COR-L47 (cell line): Measurements from ENCODE around the gene ATP2B2.

ENCODE experiments used
- DNase-seq: peaks from one replicate; lab custom pipeline; 2025; lab: John Stamatoyannopoulos, UW

ATP2B2 gene

DNA sequence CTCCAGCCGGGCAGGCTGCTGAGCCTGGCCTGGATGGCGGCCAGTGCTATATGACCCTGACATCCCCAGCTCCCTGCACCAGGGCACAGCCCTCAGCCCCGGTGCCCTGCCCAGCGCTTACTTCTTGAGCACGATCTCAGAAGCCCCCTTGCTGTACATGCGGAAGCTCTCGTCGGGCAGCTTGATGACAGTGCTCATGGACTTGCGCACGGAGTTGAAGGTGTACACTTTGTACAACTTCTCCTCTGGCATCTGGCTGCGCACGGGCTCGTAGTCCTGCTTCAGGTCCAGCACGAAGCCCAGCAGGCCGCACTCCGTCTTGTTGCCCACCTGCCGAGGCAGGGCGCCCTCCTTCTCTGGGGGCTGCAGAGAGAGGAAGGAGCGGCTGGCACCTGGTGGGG lies 145.6 kb downstream of the ATP2B2 start:
- no peak for DNase-seq

DNA sequence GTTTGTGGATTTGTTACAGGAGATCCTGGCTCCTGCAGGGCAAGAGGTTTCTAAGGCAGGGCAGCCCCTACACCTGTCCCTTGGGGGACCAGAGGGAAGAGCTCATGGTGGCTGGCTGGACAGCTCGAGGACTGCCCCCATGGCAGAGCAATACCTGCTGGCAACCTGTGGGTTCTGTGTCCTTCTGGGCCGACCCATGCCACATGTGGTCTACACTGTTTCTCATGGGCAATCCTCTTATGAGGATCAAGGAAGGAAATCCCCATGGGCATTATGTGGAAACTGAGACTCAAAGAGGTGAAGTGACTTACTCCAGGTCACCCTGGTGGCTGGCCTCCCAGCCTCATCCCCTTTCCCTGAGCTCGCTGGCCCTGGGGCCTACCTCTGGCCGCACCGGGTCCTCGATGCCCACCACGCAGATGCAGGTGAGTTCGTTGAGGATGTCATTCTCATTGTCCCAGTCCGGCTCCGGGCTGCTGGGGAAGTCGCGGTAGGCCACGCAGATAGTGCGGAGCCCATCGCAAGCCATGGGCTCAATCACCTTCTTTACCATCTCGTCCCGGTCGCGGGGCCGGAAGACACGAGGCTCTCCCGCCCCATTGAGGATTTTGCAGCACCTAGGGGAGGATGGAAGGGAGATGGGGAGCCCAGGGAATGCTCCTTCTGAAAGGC lies 146.9 kb downstream of the ATP2B2 start:
- DNase-seq = no peak

DNA sequence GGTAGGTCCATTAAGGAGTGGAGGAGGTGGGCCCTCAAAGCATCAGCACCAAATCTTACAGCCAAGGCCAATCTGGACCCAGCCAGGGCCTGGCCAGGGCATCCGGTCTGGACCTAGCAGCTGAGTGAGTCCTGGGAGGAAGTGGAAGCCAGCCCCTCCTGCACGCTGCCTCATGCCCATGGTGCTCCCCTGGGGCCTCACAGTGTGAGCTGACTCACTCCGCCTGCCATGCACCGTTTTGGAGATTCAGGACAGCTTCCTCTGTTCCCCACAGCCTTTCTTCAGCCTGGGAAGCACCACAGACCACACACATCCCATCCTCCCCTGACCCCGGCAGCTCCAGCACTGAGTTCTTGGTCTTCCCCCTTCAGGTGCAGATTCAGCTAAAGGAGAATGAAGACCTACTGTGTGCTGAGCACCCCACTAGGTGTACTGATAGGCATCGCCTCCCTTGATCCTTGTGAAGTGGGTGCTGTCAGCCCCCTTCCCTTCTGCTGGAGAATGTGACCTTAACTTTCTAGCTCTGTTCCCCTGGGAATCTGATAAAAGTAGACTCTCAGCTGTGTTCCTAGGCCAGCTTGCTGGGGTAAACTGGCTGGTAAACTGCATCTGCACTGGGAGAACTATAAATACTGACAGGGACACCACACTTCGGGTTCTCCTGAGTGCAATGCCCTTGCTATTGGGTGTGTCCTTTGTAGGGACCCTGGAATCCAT lies 147.6 kb downstream of the ATP2B2 start:
- no peak for DNase-seq

DNA sequence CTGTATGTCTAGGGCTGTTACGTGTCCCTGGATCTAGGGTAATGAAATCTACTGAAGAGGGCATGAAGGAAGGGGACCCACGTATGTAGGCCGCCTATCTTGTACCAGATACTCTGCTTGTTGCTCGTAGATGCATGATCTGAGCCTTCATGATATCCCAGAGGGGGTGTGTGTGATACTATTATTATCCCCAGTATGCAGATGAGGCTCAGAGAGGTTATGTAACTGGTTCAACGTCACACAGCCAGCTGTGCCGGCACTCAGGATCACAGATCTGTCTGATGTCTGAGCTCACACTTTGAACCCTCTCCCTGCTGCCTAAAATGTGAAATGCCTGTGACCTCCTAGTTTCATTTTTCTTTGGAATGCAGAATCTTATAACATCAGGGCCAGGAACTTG lies 148.3 kb downstream of the ATP2B2 start:
- no peak for DNase-seq

DNA sequence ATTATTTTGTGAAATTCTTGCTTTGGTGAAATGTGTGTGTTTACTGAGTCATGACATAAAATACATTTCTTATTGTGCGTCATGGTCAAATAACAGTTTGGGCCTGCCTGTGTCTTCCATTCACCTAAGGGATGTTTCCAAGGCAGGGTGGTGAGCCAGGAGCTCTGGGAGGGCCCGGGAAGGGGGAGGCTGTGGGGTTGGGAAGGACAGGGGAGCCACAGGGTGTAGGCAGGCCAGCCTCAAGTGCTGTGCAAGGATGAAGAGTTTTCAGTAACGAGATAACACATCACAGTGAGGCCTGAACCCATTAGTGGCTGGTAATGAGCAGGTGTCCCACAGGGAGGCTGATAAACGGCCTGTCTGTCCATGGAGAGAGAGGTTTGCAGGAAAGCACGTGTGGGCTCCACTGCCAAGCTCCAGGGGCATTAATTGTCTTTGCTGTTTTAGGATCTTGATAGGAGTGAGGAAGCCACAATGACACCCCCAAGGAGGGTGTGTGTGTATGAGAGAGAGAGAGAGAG lies 148.9 kb downstream of the ATP2B2 start:
- no peak for DNase-seq

DNA sequence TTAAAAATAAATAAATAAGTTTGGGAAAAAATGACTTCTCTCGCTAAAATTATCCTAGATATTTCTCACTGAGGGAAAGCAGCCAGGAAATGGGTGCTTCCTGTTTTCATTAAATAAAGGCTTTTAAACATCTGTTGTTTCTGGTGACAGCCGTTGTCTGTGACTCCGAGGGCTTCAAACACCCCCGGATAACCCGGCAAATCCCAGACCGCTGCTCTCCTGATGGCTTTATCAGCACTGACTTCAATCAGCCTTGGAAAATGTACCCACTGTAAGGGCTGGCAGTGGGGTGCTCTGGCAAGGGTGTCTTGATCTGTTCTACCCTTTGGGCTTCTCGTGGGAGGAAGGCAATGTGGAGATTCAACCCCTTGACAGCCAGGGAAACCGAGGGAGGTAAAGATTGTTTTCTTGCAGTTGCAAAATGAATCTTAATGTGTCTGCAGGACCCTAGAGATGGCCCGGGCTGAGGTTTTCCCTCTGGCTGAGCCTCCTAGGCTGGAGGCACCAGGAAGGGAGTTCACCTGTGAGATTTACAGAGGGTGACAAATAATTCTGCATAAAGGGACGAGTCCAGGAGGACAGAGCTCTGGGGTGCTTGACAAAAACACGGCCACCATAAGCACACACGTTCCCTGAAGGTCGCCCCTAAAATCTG lies 150.9 kb downstream of the ATP2B2 start:
- DNase-seq = no peak

DNA sequence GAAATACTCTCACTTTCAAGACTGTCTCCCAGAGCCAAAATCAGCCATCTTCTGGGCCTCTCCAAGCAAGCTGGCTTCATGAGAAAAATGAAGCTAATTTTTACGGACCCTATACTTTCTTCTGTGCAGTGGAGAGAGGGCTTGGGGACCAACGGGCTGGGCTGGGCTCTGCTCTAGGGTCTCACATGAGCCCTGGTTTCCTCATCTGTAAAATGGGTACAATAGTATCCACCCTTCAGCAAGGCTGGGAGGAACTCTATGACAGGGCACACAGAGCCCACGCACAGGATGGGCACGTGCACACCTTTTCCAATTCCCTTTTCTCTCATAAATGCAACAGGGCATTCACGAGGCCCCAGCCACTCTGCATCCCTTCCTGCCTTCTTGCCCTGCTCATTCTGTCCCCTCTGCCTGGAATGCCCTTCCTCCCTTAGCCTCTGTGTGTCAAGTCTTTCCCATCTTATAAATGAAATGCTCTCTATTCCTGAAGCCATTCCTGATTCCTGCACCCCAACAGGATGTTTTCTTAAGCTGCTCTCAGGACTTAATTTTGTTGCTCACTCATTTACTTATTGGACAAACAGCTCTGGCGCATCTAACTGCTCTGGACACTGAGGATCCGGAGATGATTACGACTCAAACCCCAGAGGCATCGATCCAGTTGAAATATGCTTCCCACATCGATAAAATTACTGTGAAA lies 151.6 kb downstream of the ATP2B2 start:
- DNase-seq = no peak

DNA sequence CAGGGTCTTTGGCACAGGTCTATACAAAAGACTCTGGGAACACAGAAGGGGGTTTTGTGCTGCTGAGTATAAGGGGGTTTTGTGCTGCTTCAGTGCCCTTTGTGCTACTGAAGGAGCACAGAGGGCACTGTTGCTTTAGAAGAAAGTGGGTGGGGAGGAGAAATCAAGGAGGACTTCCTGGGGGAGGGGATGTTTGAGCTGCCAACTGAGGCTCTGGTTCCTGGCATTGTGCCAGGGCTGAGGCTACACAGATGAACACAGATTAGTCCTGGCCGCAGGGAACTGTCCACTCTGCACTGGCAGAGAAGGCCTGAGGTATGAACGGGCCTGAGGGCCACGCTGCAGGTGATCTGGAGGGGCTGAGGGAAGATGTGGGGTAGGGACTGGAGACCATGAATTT lies 152.2 kb downstream of the ATP2B2 start:
- DNase-seq = no peak

DNA sequence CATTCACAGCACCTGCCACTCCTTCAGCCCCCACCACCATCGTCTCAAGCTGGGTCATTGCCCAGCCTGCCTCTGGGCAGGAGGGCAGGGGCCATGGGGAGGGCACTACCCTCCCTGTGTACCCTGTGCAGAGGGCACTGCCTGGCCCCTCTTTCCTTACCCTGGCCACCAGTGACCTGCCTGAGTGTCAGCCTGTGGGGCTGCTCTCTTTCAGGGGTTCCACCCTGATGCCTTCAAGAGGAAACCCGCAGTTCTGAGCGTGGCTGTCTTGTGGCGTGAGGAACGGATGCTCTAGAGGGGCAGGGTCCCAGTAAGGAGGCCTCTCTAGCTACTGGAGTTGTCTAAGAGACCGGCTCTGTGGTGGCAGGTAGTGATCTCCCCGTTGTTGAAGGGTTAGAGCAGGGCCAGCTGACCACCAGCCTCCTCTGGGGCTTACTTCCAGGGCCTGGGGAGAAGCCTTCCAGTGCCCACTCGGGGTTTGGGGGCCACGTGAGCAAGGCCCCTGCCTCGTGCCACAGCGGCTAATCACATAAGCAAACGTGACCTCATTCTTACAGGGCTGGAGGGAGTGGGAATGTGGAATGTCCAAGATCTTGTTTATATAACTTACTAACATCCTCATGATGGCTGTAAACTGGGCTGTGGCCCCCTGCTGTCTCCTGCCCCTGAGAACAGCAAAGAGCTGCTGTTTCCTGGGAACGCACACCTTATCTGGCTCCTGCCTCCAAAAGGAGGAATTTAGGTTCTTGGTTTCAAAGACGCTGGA lies 153.1 kb downstream of the ATP2B2 start:
- no peak for DNase-seq

DNA sequence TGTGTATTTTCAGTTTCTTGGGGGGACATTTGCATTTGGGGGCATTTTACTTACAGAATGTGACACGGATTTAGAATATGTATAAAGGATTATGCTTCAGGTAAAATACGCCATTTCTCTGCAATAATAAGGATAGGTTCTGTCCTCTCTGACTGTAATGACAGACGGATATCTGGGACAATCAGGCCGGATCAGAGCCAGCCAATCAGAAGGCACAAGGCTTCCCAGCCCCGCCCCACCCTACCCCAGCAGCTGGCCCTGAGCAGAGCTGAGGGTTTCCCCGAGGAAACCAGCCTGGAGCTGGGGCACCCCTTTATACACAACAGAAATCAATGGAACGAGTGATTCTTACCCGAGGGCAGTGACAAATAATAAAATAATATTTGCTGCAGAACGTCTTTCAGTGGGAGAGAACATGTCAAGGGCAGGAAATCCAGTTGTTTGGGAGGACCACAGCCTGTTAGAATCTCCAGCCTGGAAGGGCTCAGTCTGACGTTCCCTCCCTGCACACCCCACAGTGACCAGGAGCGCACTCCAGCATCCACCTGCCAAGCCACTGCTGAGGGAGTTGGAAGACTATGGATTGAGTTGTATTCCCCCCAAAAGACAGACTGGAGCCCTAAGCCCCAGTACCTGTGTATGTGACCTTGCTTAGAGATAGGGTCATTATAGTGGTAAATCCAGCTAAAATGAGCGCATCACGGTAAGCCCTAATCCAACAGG lies 154.2 kb downstream of the ATP2B2 start:
- no peak for DNase-seq

DNA sequence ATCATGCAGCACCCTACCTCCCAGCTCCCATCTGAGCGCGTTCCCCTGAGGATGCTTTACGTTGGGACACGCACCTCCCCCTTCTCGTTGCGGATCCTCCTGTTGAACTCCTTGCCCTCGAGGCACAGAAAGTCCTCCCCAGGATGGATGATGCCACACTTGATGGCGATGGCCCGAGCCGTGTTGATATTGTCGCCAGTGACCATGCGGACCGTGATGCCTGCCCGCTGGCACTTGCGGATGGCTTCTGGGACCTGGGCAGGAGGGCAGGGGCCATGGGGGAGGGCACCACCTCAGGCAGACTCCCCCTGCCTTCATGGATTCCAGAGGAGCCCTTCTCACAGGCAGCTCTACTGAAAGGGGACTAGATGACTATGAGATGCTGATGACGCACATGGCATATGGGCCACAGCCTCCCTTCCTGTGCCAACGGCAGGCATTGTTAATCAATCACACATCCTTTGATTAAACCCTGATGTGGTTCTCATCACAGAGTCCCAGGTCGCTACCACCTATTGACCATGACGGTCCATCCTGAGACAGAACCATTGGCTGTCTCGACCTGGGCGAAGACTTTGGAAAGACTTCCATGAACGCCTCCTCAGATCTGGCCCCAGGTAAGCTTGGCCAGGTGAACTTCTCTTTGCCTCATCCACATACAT lies 154.9 kb downstream of the ATP2B2 start:
- no peak for DNase-seq

DNA sequence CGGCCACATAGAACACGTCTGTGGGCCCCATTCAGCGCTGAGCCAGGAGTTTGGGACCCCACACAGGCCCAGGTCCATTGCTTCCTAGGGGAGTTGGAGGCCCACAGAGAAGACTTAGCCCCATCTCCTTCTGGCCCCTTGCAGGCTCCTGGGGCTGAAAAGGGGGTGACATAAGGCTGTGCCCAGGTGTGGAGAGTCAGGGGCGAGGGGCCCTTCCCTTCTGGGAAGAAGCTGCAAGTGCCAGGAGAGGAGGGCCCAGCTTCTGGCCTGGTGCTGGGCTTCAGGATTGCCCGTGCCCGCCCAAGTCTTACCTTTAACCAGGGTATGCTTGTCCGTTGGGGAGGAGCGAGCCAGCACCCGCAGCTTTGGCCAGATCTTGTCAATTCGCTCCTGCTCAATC lies 155.6 kb downstream of the ATP2B2 start:
- no peak for DNase-seq

DNA sequence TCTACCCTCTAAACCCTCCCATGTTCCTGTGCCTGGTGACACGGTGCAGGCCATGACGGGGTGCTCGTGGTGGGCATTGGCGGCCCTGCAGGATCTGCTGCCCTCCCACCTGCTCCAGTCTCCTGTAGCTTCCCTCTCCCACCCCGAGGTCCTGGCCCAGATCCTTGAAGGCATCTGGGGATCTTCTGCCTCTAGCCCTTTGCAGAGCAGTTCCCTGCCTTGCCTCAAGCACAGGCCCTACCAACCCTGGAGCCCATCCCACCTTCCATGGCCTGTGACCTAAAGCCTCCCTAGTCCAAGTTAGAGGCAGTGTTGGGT lies 157.0 kb downstream of the ATP2B2 start:
- no peak for DNase-seq

DNA sequence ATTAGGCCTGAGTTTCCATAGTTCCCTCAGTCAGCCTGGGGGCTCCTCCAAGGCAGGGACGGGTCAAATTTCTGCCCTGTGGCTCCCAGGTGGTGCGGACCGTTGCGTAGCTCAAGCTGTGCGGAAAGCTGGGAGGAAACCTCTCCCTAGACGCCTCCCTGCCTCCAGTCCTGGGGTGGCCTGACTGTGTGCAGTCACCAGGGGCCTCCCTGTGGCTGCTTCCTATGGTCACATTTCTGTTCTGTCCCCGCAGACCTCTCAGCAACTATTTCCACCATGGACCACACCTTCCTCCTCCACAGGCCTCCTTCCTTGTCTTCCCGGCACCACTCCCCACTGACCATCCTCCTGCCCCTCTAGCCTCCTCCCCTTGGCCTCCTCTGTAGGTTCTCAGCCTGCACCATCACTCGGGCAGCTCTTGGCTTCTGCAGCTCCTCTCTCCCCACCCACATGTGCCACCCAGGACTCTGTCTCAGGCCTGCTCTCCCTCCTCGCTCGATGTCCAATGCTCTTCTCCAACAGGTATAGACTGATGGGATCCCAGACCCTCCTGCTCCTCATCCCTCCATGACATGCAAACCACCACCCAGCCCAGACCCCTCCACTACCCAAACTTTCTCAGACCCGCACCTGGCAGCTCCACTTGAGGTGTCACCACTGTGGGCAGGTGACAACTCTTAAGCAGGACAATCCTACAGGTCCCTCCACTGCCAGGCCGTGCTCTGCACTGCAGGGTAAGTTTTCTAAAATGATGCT lies 157.6 kb downstream of the ATP2B2 start:
- no peak for DNase-seq

DNA sequence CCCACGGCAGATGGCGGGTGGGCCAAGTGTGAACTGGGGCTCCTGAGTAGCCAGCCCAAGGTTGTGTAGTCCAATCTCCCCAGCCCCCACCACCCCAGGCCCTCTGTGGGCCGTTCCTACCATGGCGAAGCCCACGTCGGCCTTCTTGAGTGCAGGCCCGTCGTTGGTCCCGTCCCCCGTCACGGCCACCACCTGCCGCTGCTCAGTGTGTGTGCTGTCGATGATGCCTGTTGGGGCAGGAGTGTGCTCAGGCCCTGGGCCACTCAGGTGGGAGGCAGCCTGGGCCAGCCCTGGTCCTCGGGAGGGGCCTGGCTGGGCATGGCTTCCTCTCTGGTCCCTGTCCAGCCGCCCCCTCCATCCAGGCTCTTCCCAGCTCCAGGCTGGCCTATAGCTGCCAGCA lies 159.5 kb downstream of the ATP2B2 start:
- DNase-seq = no peak

DNA sequence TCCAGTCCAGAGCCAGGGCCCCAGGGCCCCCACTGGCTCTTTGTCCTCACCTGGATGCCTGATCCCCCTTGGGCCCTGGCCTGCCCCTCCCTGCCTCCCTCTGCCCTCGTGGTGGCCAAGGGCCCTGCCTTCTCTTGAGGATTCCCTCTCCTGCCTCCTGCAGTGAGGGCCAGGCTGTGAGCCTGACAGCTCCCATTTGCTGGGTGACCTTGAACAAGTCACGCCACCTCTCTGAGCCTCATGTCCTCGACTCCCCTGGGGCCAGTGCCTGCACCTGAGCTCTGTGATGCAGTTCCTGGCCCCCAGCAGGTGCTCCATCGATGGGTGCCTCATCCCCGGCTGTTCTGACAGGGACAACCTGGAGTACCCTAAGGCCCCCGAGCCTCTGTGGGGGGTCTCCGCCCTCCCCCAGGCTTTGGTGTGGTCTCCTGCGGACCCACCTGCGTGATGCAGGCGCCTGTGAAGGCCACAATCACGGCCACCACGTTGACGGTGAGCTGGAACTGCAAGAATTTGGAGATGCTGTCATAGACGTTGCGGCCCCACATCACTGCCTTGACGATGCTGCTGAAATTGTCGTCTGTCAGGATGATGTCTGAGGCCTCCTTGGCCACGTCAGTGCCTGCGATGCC lies 160.3 kb downstream of the ATP2B2 start:
- DNase-seq = no peak

DNA sequence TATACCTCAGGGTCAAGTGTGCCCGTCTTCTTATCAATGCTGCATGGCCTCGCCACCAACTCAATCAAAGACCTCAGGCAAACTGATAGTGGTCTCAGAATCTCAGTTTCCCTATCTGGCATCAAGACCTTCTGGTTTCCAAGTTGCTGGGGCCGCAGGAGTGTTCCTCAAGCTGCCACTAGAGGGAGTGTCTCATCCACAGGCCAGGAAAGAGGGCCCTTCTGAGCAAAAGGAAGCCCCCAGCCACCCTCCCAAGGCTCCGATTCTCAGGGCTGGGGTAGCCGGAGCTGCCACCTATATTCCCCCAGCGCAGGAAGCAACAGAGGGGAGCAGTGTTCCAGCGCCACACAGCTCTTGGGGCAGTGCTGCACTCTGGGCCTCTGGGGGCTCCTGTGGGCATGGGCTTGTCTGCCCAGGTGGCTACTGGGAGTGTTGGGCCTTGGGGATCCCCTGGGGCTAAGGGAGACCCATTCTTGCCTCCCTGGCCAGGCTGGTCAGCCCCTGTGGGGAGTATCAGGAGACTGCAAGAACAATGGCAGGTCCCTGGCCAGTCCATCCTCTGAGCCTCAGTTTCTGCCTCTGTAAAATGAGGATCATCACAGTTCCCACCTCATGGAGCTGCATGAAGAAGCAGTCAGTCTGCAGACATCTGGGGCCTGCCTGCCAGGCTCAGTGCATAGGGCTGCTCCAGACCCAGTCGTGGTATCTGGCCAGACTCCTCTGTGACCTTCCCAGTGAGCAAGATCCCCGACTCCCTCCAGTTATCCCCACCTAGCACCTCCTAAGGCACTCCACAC lies 161.0 kb downstream of the ATP2B2 start:
- DNase-seq = no peak

DNA sequence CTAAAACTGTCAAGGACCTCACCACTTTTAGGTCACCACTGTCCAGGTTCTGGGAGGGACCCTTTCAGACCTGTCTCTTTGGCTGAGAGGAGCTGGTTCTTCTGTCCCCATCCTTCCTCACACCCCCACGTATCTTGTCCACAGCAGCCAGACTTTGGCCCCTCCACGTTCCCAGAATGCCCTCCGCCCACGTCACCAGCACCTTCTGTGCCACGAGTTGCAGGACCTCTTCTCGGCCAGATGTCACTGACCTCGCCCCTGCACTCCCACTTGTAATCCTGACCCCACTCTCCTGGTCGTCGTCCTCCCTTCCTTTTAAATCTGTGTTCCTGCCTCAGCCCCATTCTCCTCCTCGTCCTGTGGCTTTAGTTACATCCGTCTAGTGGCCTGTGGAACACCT lies 161.9 kb downstream of the ATP2B2 start:
- no peak for DNase-seq

DNA sequence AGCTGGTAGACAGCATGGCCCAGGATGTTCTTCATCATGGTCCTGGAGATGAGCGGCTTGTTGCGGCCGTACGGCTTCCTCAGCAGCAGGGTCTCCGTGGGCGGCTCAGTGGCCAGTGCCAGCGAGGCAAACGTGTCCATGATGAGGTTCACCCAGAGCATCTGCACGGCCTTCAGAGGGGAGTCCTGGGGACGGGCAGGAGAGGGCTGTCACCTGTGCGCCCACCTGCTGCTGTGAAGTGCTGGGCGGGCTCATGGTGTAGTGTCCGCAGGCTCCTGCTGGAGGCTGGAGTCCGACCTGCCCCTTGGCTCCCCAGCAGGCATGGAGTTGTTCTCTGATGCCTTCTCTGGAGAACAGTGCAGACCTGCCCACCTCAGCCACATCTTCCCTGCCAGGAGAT lies 162.6 kb downstream of the ATP2B2 start:
- no peak for DNase-seq
